Ovary (tissue), 9 donors: Measurements from ENCODE around the gene RGS7. TPM values are rescaled to one million over a fixed set of nuclear protein-coding genes. Genes with fewer than 3 reads are reported as not detected.

Experiments used
- DNase-seq, 5 donors: peaks; one replicate each; pipeline ENCODE4 v3.0.0-alpha.2; 2019 to 2020
- H3K27ac ChIP-seq, 2 donors: fragments of 200-600 bp; one replicate each; pipeline versions ENCODE4 v1.5.1 to v1.8.0; 2019 to 2022
- H3K27me3 ChIP-seq: fragments of 200-600 bp; one replicate; pipeline ENCODE4 v1.8.0; 2022
- H3K36me3 ChIP-seq: fragments of 200-600 bp; sonication (generic); one replicate; pipeline ENCODE4 v1.5.1; 2019
- H3K4me1 ChIP-seq: one replicate; pipeline ENCODE4 v1.8.1; 2013; ENCODE audit warnings: mild to moderate bottlenecking, moderate library complexity; ENCODE audit not compliant: insufficient read depth
- H3K4me3 ChIP-seq: fragments of 200-600 bp; sonication (generic); one replicate; pipeline ENCODE4 v1.5.1; 2017
- H3K9me3 ChIP-seq, 2 donors: fragments of 200-600 bp in 1 of 2; sonication (generic) in 1 of 2; one replicate each; pipeline versions ENCODE4 v1.5.1 to v1.8.1; 2013 to 2019; ENCODE audit warnings: mild to moderate bottlenecking in 1 of 2, moderate library complexity in 1 of 2
- EP300 ChIP-seq: sonication (generic); formaldehyde crosslinking; IDR thresholded peaks from one replicate; pipeline ENCODE4 v1.6.1; 2017; ENCODE audit warnings: antibody characterized with exemption
- POLR2A ChIP-seq: fragments of 450-650 bp; IDR thresholded peaks from one replicate; pipeline ENCODE4 v1.6.1; 2017; ENCODE audit warnings: antibody characterized with exemption, mild to moderate bottlenecking, moderate library complexity
- WGBS, 3 donors: extraction: QIAGEN DNeasy Blood & Tissue Kit in 1 of 3; methylation state at CpG; one replicate each; pipeline versions ENCODE4 v1.1.5 to v1.1.7; 2013 to 2017; 5-methylcytosine and 5-hydroxymethylcytosine counted together
- intact Hi-C, 4 donors: fragments of 100-400 bp; cut with DNase I; formaldehyde crosslinking; loops; one replicate each; pipeline versions ENCODE4 v1.11.0 to v1.15.1; 2022 to 2023
- polyA plus RNA-seq, 2 donors: library from polyadenylated mRNA; stranded (reverse); fragments of 200-250 nt in 1 of 2; fragments of 350-450 nt in 1 of 2; fragmentation: Illumina TruSeq in 1 of 2; extraction: RNeasy Lipid Tissue Mini Kit (QIAGEN cat#74804) in 1 of 2; gene quantifications; one replicate each; pipeline ENCODE4 v1.2.3, GENCODE V29; 2013 to 2014
- total RNA-seq, 7 donors: library from RNA; depleted of rRNA in 2 of 7; stranded (reverse); fragments of >200 nt in 2 of 7; fragmentation: NEBNext Ultra II Directional in 3 of 7; extraction: Animal tissue kit (Norgen Biotek cat#: 25700) in 3 of 7; gene quantifications; one replicate each; pipeline versions ENCODE4 v1.1.0 to v1.2.4, GENCODE V29; 2016 to 2023
- TF ChIP-seq, protein P1 (sequence below), 3 donors: fragments of 450-650 bp in 2 of 3; fragments of 200-600 bp in 1 of 3; IDR thresholded peaks; one replicate each; pipeline versions ENCODE4 v1.5.1 to v1.8.0; 2016 to 2022; ENCODE audit warnings: antibody characterized with exemption in 3 of 3, mild to moderate bottlenecking in 1 of 3
- donor health status: DM: no; HTN: no; CAD: no; lungs with moderate emphysema.
- donor health status: DM: no; HTN: no; CAD: no.
- donor health status: Bipolar disorder and iron deficiency.
- donor health status: DM: yes; HTN: yes; CAD: no.
- donor health status: DM: no; HTN: no; CAD: no.
- donor health status: DM: yes; HTN: yes; CAD: no.

RGS7 gene
- total and polyA plus RNA-seq, 9 donors: 0.10 to 1.00 (median 0.37) TPM; not detected in 1

DNA sequence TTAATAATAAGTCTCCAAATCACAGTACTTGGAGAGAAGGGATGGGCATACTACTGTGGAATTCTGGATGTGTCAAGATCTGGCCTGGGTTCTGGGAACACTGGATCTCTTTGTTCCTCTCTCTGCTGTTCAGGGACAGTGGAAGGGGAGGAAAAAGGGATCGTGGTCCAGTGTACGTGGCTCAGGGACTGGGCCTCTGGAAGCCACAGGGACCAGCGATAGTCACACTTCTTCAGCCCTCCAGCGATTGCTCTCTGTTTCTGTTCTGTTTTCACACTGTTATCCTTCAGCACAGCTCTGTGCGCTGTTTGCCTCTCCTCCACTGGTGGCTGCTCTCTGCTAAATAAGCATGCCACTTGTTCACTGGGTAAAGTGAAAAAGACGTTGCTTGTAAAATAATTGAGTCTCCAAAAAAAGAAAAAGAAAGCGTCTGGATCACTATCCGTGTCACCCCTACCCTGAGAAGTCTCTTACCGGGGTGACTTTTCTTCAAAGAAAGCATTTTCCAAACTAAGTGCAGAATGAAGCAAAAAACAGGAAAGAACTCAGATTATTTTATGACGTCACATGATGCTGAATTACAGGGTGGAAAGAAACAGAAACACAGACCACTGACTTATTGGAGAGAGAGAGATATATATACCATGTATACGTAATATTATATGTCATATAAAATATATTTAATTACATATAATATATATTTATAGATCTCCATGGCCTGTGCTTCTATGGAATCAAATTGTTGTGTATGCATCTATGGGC is 279.4 kb downstream of the RGS7 start:
- no peak overlapping the region for H3K4me3 ChIP-seq
- no peak for TF ChIP-seq POLR2A
- TF ChIP-seq, protein P1, sequence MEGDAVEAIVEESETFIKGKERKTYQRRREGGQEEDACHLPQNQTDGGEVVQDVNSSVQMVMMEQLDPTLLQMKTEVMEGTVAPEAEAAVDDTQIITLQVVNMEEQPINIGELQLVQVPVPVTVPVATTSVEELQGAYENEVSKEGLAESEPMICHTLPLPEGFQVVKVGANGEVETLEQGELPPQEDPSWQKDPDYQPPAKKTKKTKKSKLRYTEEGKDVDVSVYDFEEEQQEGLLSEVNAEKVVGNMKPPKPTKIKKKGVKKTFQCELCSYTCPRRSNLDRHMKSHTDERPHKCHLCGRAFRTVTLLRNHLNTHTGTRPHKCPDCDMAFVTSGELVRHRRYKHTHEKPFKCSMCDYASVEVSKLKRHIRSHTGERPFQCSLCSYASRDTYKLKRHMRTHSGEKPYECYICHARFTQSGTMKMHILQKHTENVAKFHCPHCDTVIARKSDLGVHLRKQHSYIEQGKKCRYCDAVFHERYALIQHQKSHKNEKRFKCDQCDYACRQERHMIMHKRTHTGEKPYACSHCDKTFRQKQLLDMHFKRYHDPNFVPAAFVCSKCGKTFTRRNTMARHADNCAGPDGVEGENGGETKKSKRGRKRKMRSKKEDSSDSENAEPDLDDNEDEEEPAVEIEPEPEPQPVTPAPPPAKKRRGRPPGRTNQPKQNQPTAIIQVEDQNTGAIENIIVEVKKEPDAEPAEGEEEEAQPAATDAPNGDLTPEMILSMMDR (IDR thresholded peaks at IDR 0.05): no peak
- no peak for TF ChIP-seq EP300
- intact Hi-C loops: no loop called here
- H3K4me1 ChIP-seq: no peaks in the 10 kb centered on the region
- H3K27ac ChIP-seq: no peak overlapping the region
- H3K9me3 ChIP-seq: no peaks in the 10 kb centered on the region
- H3K27me3 ChIP-seq: no peaks in the 10 kb centered on the region
- WGBS, 3 donors: 76 to 78% (median 76%) methylated on average over 11 of the region's 11 CpGs
- no peak for DNase-seq
- no peaks in the 10 kb centered on the region for H3K36me3 ChIP-seq

GRCh38 chr1:241074507-241074906 is 282.5 kb downstream of the RGS7 start:
- Histone ChIP-seq H3K36me3 (no peaks in the 10 kb centered on the region), H3K27me3 (no peaks in the 10 kb centered on the region), H3K9me3 (no peaks in the 10 kb centered on the region), H3K27ac (no peak overlapping the region), H3K4me1 (no peaks in the 10 kb centered on the region), H3K4me3 (no peak overlapping the region)
- DNase-seq: no peak
- intact Hi-C loops: no loop called here
- WGBS, 3 donors: 4 to 17% (median 9%) methylated on average over 6 of the region's 6 CpGs
- TF ChIP-seq POLR2A (no peak), EP300 (no peak)
- TF ChIP-seq, protein P1 (IDR thresholded peaks at IDR 0.05): no peak

GRCh38 chr1:241068359-241068758 is 288.6 kb downstream of the RGS7 start:
- no peak for DNase-seq
- Histone ChIP-seq H3K9me3 (no peaks in the 10 kb centered on the region), H3K4me3 (no peak overlapping the region), H3K27ac (no peak overlapping the region), H3K4me1 (no peaks in the 10 kb centered on the region), H3K27me3 (no peaks in the 10 kb centered on the region), H3K36me3 (no peaks in the 10 kb centered on the region)
- WGBS, 3 donors: 47 to 59% (median 49%) methylated on average over 2 of the region's 2 CpGs
- intact Hi-C loops: no loop called here
- no peak for TF ChIP-seq EP300
- no peak for TF ChIP-seq POLR2A
- TF ChIP-seq, protein P1 (IDR thresholded peaks at IDR 0.05): no peak

- DNase-seq: no peak
- Histone ChIP-seq H3K27me3 (no peaks in the 10 kb centered on the region), H3K27ac (no peak overlapping the region), H3K4me3 (no peak overlapping the region), H3K36me3 (no peaks in the 10 kb centered on the region), H3K4me1 (no peaks in the 10 kb centered on the region), H3K9me3 (no peaks in the 10 kb centered on the region)
- no peak for TF ChIP-seq POLR2A
- no peak for TF ChIP-seq EP300
- TF ChIP-seq, protein P1 (IDR thresholded peaks at IDR 0.05): no peak
- intact Hi-C loops: no loop called here
- WGBS, 3 donors: 78 to 84% (median 80%) methylated on average over 5 of the region's 5 CpGs
Measured at GRCh38 chr1:241063276-241063675, 293.7 kb downstream of the RGS7 start.
